ENCODE results near the gene NTF3.

NTF3 gene

GRCh38 chr12:5537771-5538170, 105.9 kb downstream of the NTF3 start:
- in situ Hi-C loops (cut with MboI; ENCODE audit: low pct_unique_long_range_greater_than_20kb, low sequenced_read_pairs, unreplicated experiment): no loop called here
- TF ChIP-seq, protein P1, sequence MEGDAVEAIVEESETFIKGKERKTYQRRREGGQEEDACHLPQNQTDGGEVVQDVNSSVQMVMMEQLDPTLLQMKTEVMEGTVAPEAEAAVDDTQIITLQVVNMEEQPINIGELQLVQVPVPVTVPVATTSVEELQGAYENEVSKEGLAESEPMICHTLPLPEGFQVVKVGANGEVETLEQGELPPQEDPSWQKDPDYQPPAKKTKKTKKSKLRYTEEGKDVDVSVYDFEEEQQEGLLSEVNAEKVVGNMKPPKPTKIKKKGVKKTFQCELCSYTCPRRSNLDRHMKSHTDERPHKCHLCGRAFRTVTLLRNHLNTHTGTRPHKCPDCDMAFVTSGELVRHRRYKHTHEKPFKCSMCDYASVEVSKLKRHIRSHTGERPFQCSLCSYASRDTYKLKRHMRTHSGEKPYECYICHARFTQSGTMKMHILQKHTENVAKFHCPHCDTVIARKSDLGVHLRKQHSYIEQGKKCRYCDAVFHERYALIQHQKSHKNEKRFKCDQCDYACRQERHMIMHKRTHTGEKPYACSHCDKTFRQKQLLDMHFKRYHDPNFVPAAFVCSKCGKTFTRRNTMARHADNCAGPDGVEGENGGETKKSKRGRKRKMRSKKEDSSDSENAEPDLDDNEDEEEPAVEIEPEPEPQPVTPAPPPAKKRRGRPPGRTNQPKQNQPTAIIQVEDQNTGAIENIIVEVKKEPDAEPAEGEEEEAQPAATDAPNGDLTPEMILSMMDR (IDR thresholded peaks at IDR 0.05; ENCODE audit: extremely low read depth, insufficient read depth, missing control alignments): no peak
- no peak for DNase-seq (ENCODE audit: low spot score)
